CD4-positive, alpha-beta T cell (primary cell): ENCODE results near the gene CERS6. TPM values are rescaled to one million over a fixed set of nuclear protein-coding genes. Genes with fewer than 3 reads are reported as not detected.

ENCODE experiments used
- ATAC-seq: fragments of 200-7000 bp; cut with Tn5 transposase; one replicate; pipeline ENCODE4 v1.10.0; 2022; ENCODE audit warnings: mild to moderate bottlenecking; ENCODE audit not compliant: poor library complexity
- CTCF ChIA-PET: fragments of 350-600 bp; sonication (Branson Sonifier 250); formaldehyde crosslinking; loops from one replicate; lab custom pipeline; 2021; ENCODE audit warnings: antibody characterized with exemption, inconsistent platforms; lab: Charles Lee
- POLR2A ChIA-PET: fragments of 350-600 bp; sonication (Branson Sonifier 250); formaldehyde crosslinking; loops from one replicate; lab custom pipeline; 2021; ENCODE audit warnings: antibody characterized with exemption, inconsistent platforms; lab: Charles Lee
- DNase-seq, 14 experiments: peaks; one replicate each; pipeline ENCODE4 v3.0.0-alpha.2; 2013 to 2020; ENCODE audit warnings: mixed read lengths in 2 of 14
- H3K27ac ChIP-seq, 2 donors: one replicate each; pipeline versions ENCODE4 v1.5.1 to v1.7.0; 2013; ENCODE audit warnings: low read length in 2 of 2, low read depth in 1 of 2, mild to moderate bottlenecking in 1 of 2
- H3K27me3 ChIP-seq, 2 experiments: 1 replicate in 1 of 2; 2 replicates in 1 of 2; pipeline versions ENCODE4 v1.6.1 to v1.7.0; 2013; ENCODE audit warnings: low read length in 2 of 2, control low read depth in 1 of 2, mild to moderate bottlenecking in 1 of 2, moderate library complexity in 1 of 2; ENCODE audit not compliant: insufficient read depth in 2 of 2, control insufficient read depth in 1 of 2
- H3K36me3 ChIP-seq: one replicate; pipeline ENCODE4 v1.6.1; 2013; ENCODE audit warnings: low read length, control low read depth; ENCODE audit not compliant: insufficient read depth
- H3K4me1 ChIP-seq: one replicate; pipeline ENCODE4 v1.6.1; 2013; ENCODE audit warnings: low read length, control low read depth; ENCODE audit not compliant: insufficient read depth
- H3K4me3 ChIP-seq: one replicate; pipeline ENCODE4 v1.5.1; 2013; ENCODE audit warnings: mild to moderate bottlenecking, low read length, moderate library complexity
- H3K9me3 ChIP-seq, 2 experiments: 1 replicate in 1 of 2; 2 replicates in 1 of 2; pipeline versions ENCODE4 v1.6.1 to v1.7.0; 2013; ENCODE audit warnings: low read length in 2 of 2, mild to moderate bottlenecking in 2 of 2, control low read depth in 1 of 2, moderate library complexity in 1 of 2; ENCODE audit not compliant: control insufficient read depth in 1 of 2, insufficient read depth in 1 of 2
- H3K27ac Mint-ChIP-seq: one replicate; pipeline ENCODE4 v1.8.0; 2020; ENCODE audit warnings: mixed read lengths
- H3K27me3 Mint-ChIP-seq: one replicate; pipeline ENCODE4 v1.8.0; 2021; ENCODE audit warnings: mixed read lengths
- H3K36me3 Mint-ChIP-seq: one replicate; pipeline ENCODE4 v1.8.0; 2021; ENCODE audit warnings: low read depth, mixed read lengths
- H3K4me1 Mint-ChIP-seq: one replicate; pipeline ENCODE4 v1.8.0; 2021; ENCODE audit warnings: low read depth, mixed read lengths
- H3K4me3 Mint-ChIP-seq: one replicate; pipeline ENCODE4 v1.8.0; 2020; ENCODE audit warnings: mild to moderate bottlenecking, mixed read lengths
- H3K9me3 Mint-ChIP-seq: one replicate; pipeline ENCODE4 v1.8.0; 2020; ENCODE audit warnings: mixed read lengths
- CTCF ChIP-seq: fragments of 200-600 bp; IDR thresholded peaks from one replicate; pipeline ENCODE4 v1.8.0; 2022; ENCODE audit warnings: antibody characterized with exemption, mild to moderate bottlenecking
- intact Hi-C, 2 experiments: fragments of 100-400 bp; cut with DNase I in 1 of 2; cut with micrococcal nuclease in 1 of 2; formaldehyde crosslinking; loops; one replicate each; pipeline versions ENCODE4 v1.15.1 to v1.9.0; 2023 to 2025; cut with DNase I, micrococcal nuclease
- total RNA-seq, 174 experiments: library from RNA in 2 of 174; stranded (reverse) in 2 of 174; gene quantifications; one replicate each; pipeline ENCODE4 v1.2.3 and lab custom pipeline; 2021 to 2026

CERS6 gene
- total RNA-seq, 2 experiments from 2014 or later = 16.9 to 17.9 TPM

- no peaks in the 10 kb centered on the region for H3K27me3 Mint-ChIP-seq
- no peaks in the 10 kb centered on the region for H3K9me3 ChIP-seq
- CTCF ChIA-PET = interaction anchor here (1.6 to 1.7 kb wide), 2 partner anchors 11 to 19 kb away, joined by 4 read pairs; no protein-coding TSS in a partner anchor
- no peak overlapping the region for H3K4me3 ChIP-seq
- no peaks in the 10 kb centered on the region for H3K36me3 ChIP-seq
- peaks cover 79% of the 10 kb centered on the region for H3K4me1 Mint-ChIP-seq
- H3K27ac Mint-ChIP-seq = peak overlapping the region; percentile 25
- H3K36me3 Mint-ChIP-seq = no peaks in the 10 kb centered on the region
- no peak overlapping the region for H3K4me3 Mint-ChIP-seq
- intact Hi-C loops = no loop called here
- no peak overlapping the region for H3K27ac ChIP-seq
- peaks cover 14% of the 10 kb centered on the region for H3K4me1 ChIP-seq
- no peaks in the 10 kb centered on the region for H3K9me3 Mint-ChIP-seq
- ATAC-seq (no peak), DNase-seq (no peak)
- no peaks in the 10 kb centered on the region for H3K27me3 ChIP-seq
- TF ChIP-seq CTCF = no peak
- POLR2A ChIA-PET = no interaction called here
Observed at GRCh38 chr2:168471163-168471475, 15.0 kb downstream of the CERS6 start.

GRCh38 chr2:168475636-168476035 lies 19.6 kb downstream of the CERS6 start:
- Mint-ChIP-seq H3K27me3 (no peaks in the 10 kb centered on the region), H3K27ac (no peak overlapping the region), H3K9me3 (no peaks in the 10 kb centered on the region), H3K4me3 (no peak overlapping the region), H3K36me3 (peaks cover 4% of the 10 kb centered on the region), H3K4me1 (peaks cover 63% of the 10 kb centered on the region)
- H3K9me3 ChIP-seq = no peaks in the 10 kb centered on the region
- DNase-seq (no peak), ATAC-seq (no peak)
- H3K36me3 ChIP-seq = no peaks in the 10 kb centered on the region
- H3K27ac ChIP-seq = no peak overlapping the region
- ChIA-PET POLR2A (interaction anchor here (0.9 to 1.5 kb wide), 2 partner anchors 8 to 9 kb away, joined by 3 to 5 read pairs; no protein-coding TSS in a partner anchor), CTCF (no interaction called here)
- H3K4me3 ChIP-seq = no peak overlapping the region
- H3K4me1 ChIP-seq = peaks cover 3% of the 10 kb centered on the region
- TF ChIP-seq CTCF = no peak
- intact Hi-C loops = no loop called here
- H3K27me3 ChIP-seq = no peaks in the 10 kb centered on the region

- POLR2A ChIA-PET = interaction anchor here (0.7 kb wide), 1 partner anchor 193 kb away, joined by 4 read pairs; no protein-coding TSS in a partner anchor
Observed at GRCh38 chr2:168478206-168478605, 22.1 kb downstream of the CERS6 start.

More at GRCh38 chr2:168478206-168478605, 22.1 kb downstream of the CERS6 start:
- H3K9me3 ChIP-seq = no peaks in the 10 kb centered on the region
- DNase-seq (no peak), ATAC-seq (no peak)
- no peak overlapping the region for H3K4me3 Mint-ChIP-seq
- no peaks in the 10 kb centered on the region for H3K27me3 ChIP-seq
- H3K36me3 Mint-ChIP-seq = peaks cover 4% of the 10 kb centered on the region
- H3K27ac Mint-ChIP-seq = peak overlapping the region; percentile 45
- peaks cover 70% of the 10 kb centered on the region for H3K4me1 Mint-ChIP-seq
- no peak overlapping the region for H3K27ac ChIP-seq
- CTCF ChIA-PET = no interaction called here
- no peaks in the 10 kb centered on the region for H3K27me3 Mint-ChIP-seq
- intact Hi-C loops = no loop called here
- no peaks in the 10 kb centered on the region for H3K9me3 Mint-ChIP-seq
- no peak overlapping the region for H3K4me3 ChIP-seq
- H3K36me3 ChIP-seq = no peaks in the 10 kb centered on the region
- no peak for TF ChIP-seq CTCF
- peaks cover 7% of the 10 kb centered on the region for H3K4me1 ChIP-seq
